Hematopoietic multipotent progenitor cell treated with erythropoietin and hydrocortisone succinate and interleukin-3 and kit ligand, for 6 days (in vitro differentiated cells): Measurements from ENCODE around the gene RGS4.

Source experiments
- DNase-seq: peaks from one replicate; pipeline ENCODE4 v3.0.0-alpha.2; 2015

Gene RGS4

GRCh38 chr1:163069142-163069541 is at the start of gene RGS4:
Gene RGS4, plus strand, starts transcription at chr1:163069361. Its CDS starts 124 bp downstream, at chr1:163069485.
- peak; percentile 13 for DNase-seq

GRCh38 chr1:163022129-163022528 is 47.0 kb upstream of the RGS4 start:
- no peak for DNase-seq

GRCh38 chr1:163027610-163028009 is 41.6 kb upstream of the RGS4 start:
- no peak for DNase-seq

- no peak for DNase-seq
These were observed 39.3 kb upstream of the RGS4 start for GRCh38 chr1:163029901-163030300.

- DNase-seq = no peak
These were observed 33.5 kb upstream of the RGS4 start for GRCh38 chr1:163035446-163036249.

- no peak for DNase-seq
These were observed 32.5 kb upstream of the RGS4 start for GRCh38 chr1:163036671-163037070.

- no peak for DNase-seq
These were observed 30.0 kb upstream of the RGS4 start for GRCh38 chr1:163038928-163039706.

- DNase-seq = no peak
These were observed 29.5 kb upstream of the RGS4 start for GRCh38 chr1:163039707-163040093.

GRCh38 chr1:163046071-163046470 is 23.1 kb upstream of the RGS4 start:
- no peak for DNase-seq

- DNase-seq = no peak
These were observed 21.1 kb upstream of the RGS4 start for GRCh38 chr1:163047951-163048659.

GRCh38 chr1:163048869-163049268 is 20.3 kb upstream of the RGS4 start:
- DNase-seq = no peak

GRCh38 chr1:163049296-163049695 is 19.9 kb upstream of the RGS4 start:
- DNase-seq = no peak

GRCh38 chr1:163050496-163050895 is 18.7 kb upstream of the RGS4 start:
- DNase-seq = no peak

- DNase-seq = no peak
These were observed 15.0 kb upstream of the RGS4 start for GRCh38 chr1:163054181-163054591.

- no peak for DNase-seq
These were observed 14.2 kb upstream of the RGS4 start for GRCh38 chr1:163055005-163055404.

GRCh38 chr1:163055531-163055930 is 13.6 kb upstream of the RGS4 start:
- no peak for DNase-seq

GRCh38 chr1:163056831-163057230 is 12.3 kb upstream of the RGS4 start:
- DNase-seq = no peak

- no peak for DNase-seq
These were observed 8.7 kb upstream of the RGS4 start for GRCh38 chr1:163060343-163061007.

GRCh38 chr1:163063143-163063542 is 6.0 kb upstream of the RGS4 start:
- no peak for DNase-seq

GRCh38 chr1:163063610-163064009 is 5.6 kb upstream of the RGS4 start:
- no peak for DNase-seq

- no peak for DNase-seq
These were observed 3.0 kb upstream of the RGS4 start for GRCh38 chr1:163066168-163066567.

- no peak for DNase-seq
These were observed 2.5 kb upstream of the RGS4 start for GRCh38 chr1:163066686-163067085.

GRCh38 chr1:163068716-163069115 is 445 bp upstream of the RGS4 start:
- DNase-seq = no peak
